Lower lobe of right lung (tissue), 2 donors: ENCODE measurements around the gene IL7R. TPM values are rescaled to one million over a fixed set of nuclear protein-coding genes. Genes with fewer than 3 reads are reported as not detected.
"Not testable (repeated sequence)": the region's sequence is repeated elsewhere in the genome, so short reads cannot be mapped to it uniquely, and the experiment has no call there.

Experiments
- ATAC-seq, 2 donors: fragments of 200-7000 bp; cut with Tn5 transposase; one replicate each; pipeline ENCODE4 v1.9.1; 2020 to 2022; ENCODE audit warnings: mild to moderate bottlenecking in 2 of 2, moderate library complexity in 2 of 2
- DNase-seq: peaks from one replicate; pipeline ENCODE4 v3.0.0-alpha.2; 2020
- H3K27ac ChIP-seq: fragments of 200-600 bp; one replicate; pipeline ENCODE4 v1.8.0; 2022
- H3K27me3 ChIP-seq: fragments of 200-600 bp; one replicate; pipeline ENCODE4 v1.8.0; 2022; ENCODE audit warnings: low read depth
- H3K36me3 ChIP-seq: fragments of 200-600 bp; one replicate; pipeline ENCODE4 v1.8.0; 2022; ENCODE audit warnings: mild to moderate bottlenecking
- H3K4me1 ChIP-seq: fragments of 200-600 bp; one replicate; pipeline ENCODE4 v1.8.0; 2022
- H3K4me3 ChIP-seq: fragments of 200-600 bp; one replicate; pipeline ENCODE4 v1.8.0; 2022; ENCODE audit warnings: mild to moderate bottlenecking
- H3K9me3 ChIP-seq: fragments of 200-600 bp; one replicate; pipeline ENCODE4 v1.8.0; 2022
- CTCF ChIP-seq: fragments of 200-600 bp; IDR thresholded peaks from one replicate; pipeline ENCODE4 v1.8.0; 2022; ENCODE audit warnings: antibody characterized with exemption, mild to moderate bottlenecking
- intact Hi-C: fragments of 100-400 bp; cut with DNase I; formaldehyde crosslinking; loops from one replicate; pipeline ENCODE4 v1.11.0; 2022
- total RNA-seq: library from RNA; stranded (reverse); fragmentation: NEBNext Ultra II Directional; extraction: Animal tissue kit (Norgen Biotek cat#: 25700); gene quantifications from one replicate; pipeline ENCODE4 v1.2.1, GENCODE V29; 2021
- donor health status: DM: no; HTN: yes; CAD: no; lungs with severe emphysema.

The IL7R gene
- total RNA-seq, 1 donor from 2014 or later = 168 TPM

- no peak for ATAC-seq
These were observed 4.5 kb upstream of the IL7R start for GRCh38 chr5:35852084-35852734.

GRCh38 chr5:35852773-35853172, 3.9 kb upstream of the IL7R start:
- DNase-seq = no peak
- Histone ChIP-seq H3K4me3 (no peak overlapping the region), H3K27me3 (no peaks in the 10 kb centered on the region), H3K27ac (peak overlapping the region; percentile 86), H3K9me3 (no peaks in the 10 kb centered on the region), H3K36me3 (no peaks in the 10 kb centered on the region), H3K4me1 (peaks cover 29% of the 10 kb centered on the region)
- no peak for ATAC-seq
- no peak for TF ChIP-seq CTCF
- intact Hi-C loops = no loop called here

More at GRCh38 chr5:35852084-35852734, 4.5 kb upstream of the IL7R start:
- intact Hi-C loops = no loop called here
- no peak for DNase-seq
- Histone ChIP-seq H3K27ac (no peak overlapping the region), H3K27me3 (no peaks in the 10 kb centered on the region), H3K4me3 (no peak overlapping the region), H3K4me1 (peaks cover 29% of the 10 kb centered on the region), H3K9me3 (no peaks in the 10 kb centered on the region), H3K36me3 (no peaks in the 10 kb centered on the region)
- no peak for TF ChIP-seq CTCF

- Histone ChIP-seq H3K27ac (peak overlapping the region; percentile 86), H3K36me3 (no peaks in the 10 kb centered on the region), H3K4me3 (peak overlapping the region; percentile 31), H3K4me1 (peaks cover 29% of the 10 kb centered on the region), H3K9me3 (no peaks in the 10 kb centered on the region), H3K27me3 (no peaks in the 10 kb centered on the region)
- TF ChIP-seq CTCF = no peak
- intact Hi-C loops = no loop called here
- ATAC-seq (peak; percentile 54 to 77), DNase-seq (peak; percentile 72)
These were observed 3.1 kb upstream of the IL7R start for GRCh38 chr5:35853631-35854030.

- intact Hi-C loops = no loop called here
- peaks cover 29% of the 10 kb centered on the region for H3K4me1 ChIP-seq
- no peaks in the 10 kb centered on the region for H3K9me3 ChIP-seq
- peak overlapping the region; percentile 31 for H3K4me3 ChIP-seq
- TF ChIP-seq CTCF = no peak
- DNase-seq (no peak), ATAC-seq (peak; percentile 59 to 61)
- no peaks in the 10 kb centered on the region for H3K27me3 ChIP-seq
- peak overlapping the region; percentile 86 for H3K27ac ChIP-seq
- H3K36me3 ChIP-seq = no peaks in the 10 kb centered on the region
These were observed 2.4 kb upstream of the IL7R start for GRCh38 chr5:35854248-35854647.

- ATAC-seq (no peak), DNase-seq (no peak)
- no peak for TF ChIP-seq CTCF
- intact Hi-C loops = no loop called here
- peak overlapping the region; percentile 7 for H3K4me3 ChIP-seq
- H3K4me1 ChIP-seq = peaks cover 29% of the 10 kb centered on the region
- peak overlapping the region; percentile 86 for H3K27ac ChIP-seq
- H3K27me3 ChIP-seq = no peaks in the 10 kb centered on the region
- H3K36me3 ChIP-seq = no peaks in the 10 kb centered on the region
- no peaks in the 10 kb centered on the region for H3K9me3 ChIP-seq
These were observed 1.5 kb upstream of the IL7R start for GRCh38 chr5:35855187-35855586.

- H3K9me3 ChIP-seq, H3K36me3 ChIP-seq, intact Hi-C loops, H3K27me3 ChIP-seq, DNase-seq, ATAC-seq: not testable (repeated sequence)
- H3K27ac ChIP-seq = peak overlapping the region; percentile 86
- H3K4me3 ChIP-seq = peak overlapping the region; percentile 48
- peaks cover 29% of the 10 kb centered on the region for H3K4me1 ChIP-seq
These were observed 416 bp upstream of the IL7R start for GRCh38 chr5:35856186-35856764.
